NT2/D1 (cell line): Measurements from ENCODE around the gene USP16.
A peak's percentile ranks its signal among the peaks of the same experiment; 100 is the strongest.
"Not testable (repeated sequence)": the region's sequence is repeated elsewhere in the genome, so short reads cannot be mapped to it uniquely, and the experiment has no call there.

Experiments used
- DNase-seq: peaks from one replicate; pipeline ENCODE4 v3.0.0-alpha.2; 2011; ENCODE audit warnings: low read depth, low spot score
- H3K27me3 ChIP-seq: 2 replicates; pipeline ENCODE4 v1.6.0; 2011; ENCODE audit warnings: mild to moderate bottlenecking; ENCODE audit not compliant: insufficient read length, insufficient read depth
- H3K36me3 ChIP-seq: 2 replicates; pipeline ENCODE4 v1.6.1; 2011; ENCODE audit warnings: mild to moderate bottlenecking, low read length, mixed read lengths; ENCODE audit not compliant: insufficient read depth, insufficient read length
- H3K4me1 ChIP-seq: 2 replicates; pipeline ENCODE4 v1.5.1; 2011; ENCODE audit not compliant: insufficient read depth, insufficient read length
- H3K4me3 ChIP-seq: 2 replicates; pipeline ENCODE4 v1.5.1; 2011; ENCODE audit warnings: low read depth; ENCODE audit not compliant: insufficient read length
- H3K9ac ChIP-seq: 2 replicates; pipeline ENCODE4 v1.6.0; 2011; ENCODE audit warnings: low read depth; ENCODE audit not compliant: insufficient read length
- H3K9me3 ChIP-seq: 2 replicates; pipeline ENCODE4 v1.5.1; 2011; ENCODE audit warnings: mild to moderate bottlenecking, low read length; ENCODE audit not compliant: insufficient read depth
- SUZ12 ChIP-seq: IDR thresholded peaks from 2 replicates; pipeline ENCODE4 v1.6.1; 2011; ENCODE audit not compliant: insufficient read length, insufficient read depth; ENCODE audit errors: extremely low read depth
- YY1 ChIP-seq: IDR thresholded peaks from 2 replicates; pipeline ENCODE4 v1.6.1; 2011; ENCODE audit not compliant: insufficient read length, insufficient read depth
- ZNF274 ChIP-seq: IDR thresholded peaks from 2 replicates; pipeline ENCODE4 v1.6.1; 2011; ENCODE audit warnings: mild to moderate bottlenecking, low read depth, low read length

Gene USP16

GRCh38 chr21:28992526-28993292, 31.8 kb upstream of the USP16 start, which contains the start of gene LTN1:
Gene LTN1, minus strand, starts transcription at chr21:28992877. Its CDS starts 72 bp downstream, at chr21:28992805.
- TF ChIP-seq YY1 (no peak), SUZ12 (no peak), ZNF274 (no peak)
- H3K4me3 ChIP-seq = peak within 1 kb of the TSS; percentile 91

GRCh38 chr21:28993293-28993629, 31.2 kb upstream of the USP16 start:
- no peak for DNase-seq
- no peak for TF ChIP-seq YY1
- no peak for TF ChIP-seq ZNF274

More at GRCh38 chr21:28992526-28993292, 31.8 kb upstream of the USP16 start, which contains the start of gene LTN1:
- H3K9me3 ChIP-seq = no peaks in the 10 kb centered on the region
- H3K9ac ChIP-seq = peak within 1 kb of the TSS; percentile 91
- no peaks in the 10 kb centered on the region for H3K27me3 ChIP-seq
- no peaks in the 10 kb centered on the region for H3K4me1 ChIP-seq
- H3K36me3 ChIP-seq = peaks cover 3% of the 10 kb centered on the region
- peak; percentile 100 for DNase-seq

GRCh38 chr21:29002442-29003144, 21.9 kb upstream of the USP16 start:
- no peaks in the 10 kb centered on the region for H3K4me1 ChIP-seq
- H3K27me3 ChIP-seq = no peaks in the 10 kb centered on the region
- H3K4me3 ChIP-seq = peak overlapping the region; percentile 97
- peaks cover 21% of the 10 kb centered on the region for H3K36me3 ChIP-seq
- H3K9me3 ChIP-seq = no peaks in the 10 kb centered on the region
- TF ChIP-seq SUZ12 (no peak), ZNF274 (no peak), YY1 (no peak)
- peak overlapping the region; percentile 99 for H3K9ac ChIP-seq
- DNase-seq = peak; percentile 95

More at GRCh38 chr21:28993293-28993629, 31.2 kb upstream of the USP16 start:
- H3K9ac ChIP-seq = peak overlapping the region; percentile 76
- H3K27me3 ChIP-seq = no peaks in the 10 kb centered on the region
- peaks cover 3% of the 10 kb centered on the region for H3K36me3 ChIP-seq
- H3K9me3 ChIP-seq = no peaks in the 10 kb centered on the region
- H3K4me1 ChIP-seq = no peaks in the 10 kb centered on the region
- H3K4me3 ChIP-seq = peak overlapping the region; percentile 91

- DNase-seq = no peak
- Histone ChIP-seq H3K4me3 (no peak overlapping the region), H3K9ac (no peak overlapping the region), H3K36me3 (peaks cover 39% of the 10 kb centered on the region), H3K9me3 (no peaks in the 10 kb centered on the region; the same call in 1 of the 2 replicates), H3K4me1 (no peaks in the 10 kb centered on the region), H3K27me3 (no peaks in the 10 kb centered on the region)
- TF ChIP-seq ZNF274 (no peak), SUZ12 (no peak), YY1 (no peak)
Observed at GRCh38 chr21:29005696-29006095, 18.8 kb upstream of the USP16 start.

- no peak for TF ChIP-seq SUZ12
- TF ChIP-seq YY1 = no peak
- TF ChIP-seq ZNF274 = no peak
- Histone ChIP-seq H3K36me3 (peaks cover 39% of the 10 kb centered on the region), H3K4me3 (no peak overlapping the region), H3K27me3 (no peaks in the 10 kb centered on the region), H3K9ac (no peak overlapping the region), H3K9me3 (no peaks in the 10 kb centered on the region; the same call in 1 of the 2 replicates), H3K4me1 (no peaks in the 10 kb centered on the region)
- DNase-seq = no peak
Observed at GRCh38 chr21:29007135-29007534, 17.3 kb upstream of the USP16 start.

GRCh38 chr21:29007810-29008209, 16.7 kb upstream of the USP16 start:
- no peak for TF ChIP-seq SUZ12
- TF ChIP-seq ZNF274 = no peak
- no peak for TF ChIP-seq YY1
- DNase-seq = no peak
- peaks cover 39% of the 10 kb centered on the region for H3K36me3 ChIP-seq
- no peaks in the 10 kb centered on the region for H3K27me3 ChIP-seq
- peaks cover 4% of the 10 kb centered on the region; the same call in 1 of the 2 replicates for H3K9me3 ChIP-seq
- no peak overlapping the region for H3K9ac ChIP-seq
- no peak overlapping the region for H3K4me3 ChIP-seq
- no peaks in the 10 kb centered on the region for H3K4me1 ChIP-seq

GRCh38 chr21:29008367-29008766, 16.1 kb upstream of the USP16 start:
- H3K4me3 ChIP-seq = no peak overlapping the region
- no peaks in the 10 kb centered on the region for H3K4me1 ChIP-seq
- DNase-seq = no peak
- H3K27me3 ChIP-seq = no peaks in the 10 kb centered on the region
- no peak overlapping the region for H3K9ac ChIP-seq
- peaks cover 39% of the 10 kb centered on the region for H3K36me3 ChIP-seq
- no peak for TF ChIP-seq YY1
- TF ChIP-seq ZNF274 = no peak
- TF ChIP-seq SUZ12 = no peak
- peaks cover 7% of the 10 kb centered on the region; the same call in 1 of the 2 replicates for H3K9me3 ChIP-seq

- not testable (repeated sequence) for DNase-seq, H3K4me3 ChIP-seq, H3K27me3 ChIP-seq, H3K9me3 ChIP-seq, H3K4me1 ChIP-seq, H3K9ac ChIP-seq
- peaks cover 40% of the 10 kb centered on the region for H3K36me3 ChIP-seq
Observed at GRCh38 chr21:29011236-29011635, 13.2 kb upstream of the USP16 start.
